ENCODE data around the gene PLEKHJ1. TPM values are rescaled to one million over a fixed set of nuclear protein-coding genes. Genes with fewer than 3 reads are reported as not detected.

The PLEKHJ1 gene
- polyA plus RNA-seq, 1 of the 3 experiments (the other 2 are of a cell fraction) = 151 TPM

- CTCF ChIA-PET = interaction anchor here (1.1 to 2.3 kb wide), 5 partner anchors 16 to 101 kb away, joined by 3 to 11 read pairs (median 3); no protein-coding TSS in a partner anchor
- H3K9ac ChIP-seq = no peak overlapping the region
- TF ChIP-seq PBX3 (IDR thresholded peaks at IDR 0.05) (peak; percentile 34; the same call in 1 of the 2 replicates), EP300 (IDR thresholded peaks at IDR 0.05; ENCODE audit: borderline replicate concordance in 1 of 2, low read depth in 1 of 2, low read length in 1 of 2) (no peak)
- H3K9me2 ChIP-seq = no peaks in the 10 kb centered on the region
- H3K4me3 ChIP-seq (ENCODE audit: low read depth in 2 of 2, low read length in 1 of 2) = no peak overlapping the region
- POLR2A ChIA-PET = no interaction called here
- 96% methylated on average over 28 of the region's 31 CpGs for WGBS (ENCODE audit: low lambda C conversion rate)
- peaks cover 0 to 5% of the 10 kb centered on the region in 2 experiments; a peak in 1 of 4 replicates for H3K4me1 ChIP-seq (ENCODE audit: control insufficient read depth in 1 of 2, insufficient read depth in 2 of 2, low read depth in 1 of 2, low read length in 1 of 2)
- no peaks in the 10 kb centered on the region for H3K79me2 ChIP-seq (ENCODE audit: insufficient read depth)
- H4K20me1 ChIP-seq (ENCODE audit: insufficient read depth) = no peaks in the 10 kb centered on the region
- H3K27me3 ChIP-seq (ENCODE audit: insufficient read depth) = no peaks in the 10 kb centered on the region
- no peaks in the 10 kb centered on the region for H3F3A ChIP-seq (replicated peaks; ENCODE audit: insufficient read depth)
- no peaks in the 10 kb centered on the region for H3K9me3 ChIP-seq
- no peak overlapping the region for H3K27ac ChIP-seq (ENCODE audit: low read depth in 2 of 2, low read length in 1 of 2)
- H3K36me3 ChIP-seq (replicated peaks in 1 of 2; ENCODE audit: control insufficient read depth in 1 of 2, insufficient read depth in 2 of 2, low read length in 1 of 2) = peaks cover 4 to 75% of the 10 kb centered on the region in 2 experiments
- no peak overlapping the region for H2AFZ ChIP-seq (ENCODE audit: low read depth)
- no peak overlapping the region for H3K4me2 ChIP-seq
- DNase-seq = no peak
Measured at GRCh38 chr19:2215281-2215751, 20.8 kb downstream of the PLEKHJ1 start.

GRCh38 chr19:2214251-2214650 is 21.9 kb downstream of the PLEKHJ1 start:
- ChIA-PET POLR2A (no interaction called here), CTCF (interaction anchor here (0.9 to 1.3 kb wide), 4 partner anchors 15 to 81 kb away, joined by 3 to 4 read pairs (median 3); no protein-coding TSS in a partner anchor)
- 70% methylated on average over 2 of the region's 17 CpGs for WGBS (ENCODE audit: low lambda C conversion rate)
- Histone ChIP-seq H3K4me2 (no peak overlapping the region), H4K20me1 (ENCODE audit: insufficient read depth) (no peaks in the 10 kb centered on the region), H3K9me3 (no peaks in the 10 kb centered on the region), H3K4me1 (ENCODE audit: control insufficient read depth in 1 of 2, insufficient read depth in 2 of 2, low read depth in 1 of 2, low read length in 1 of 2) (no peaks in the 10 kb centered on the region), H3K9me2 (no peaks in the 10 kb centered on the region), H3K27ac (ENCODE audit: low read depth in 2 of 2, low read length in 1 of 2) (no peak overlapping the region), H3K27me3 (ENCODE audit: insufficient read depth) (no peaks in the 10 kb centered on the region), H3K79me2 (ENCODE audit: insufficient read depth) (no peaks in the 10 kb centered on the region), H3K36me3 (replicated peaks in 1 of 2; ENCODE audit: control insufficient read depth in 1 of 2, insufficient read depth in 2 of 2, low read length in 1 of 2) (peaks cover 4 to 82% of the 10 kb centered on the region in 2 experiments), H2AFZ (ENCODE audit: low read depth) (no peak overlapping the region), H3K4me3 (ENCODE audit: low read depth in 2 of 2, low read length in 1 of 2) (no peak overlapping the region), H3K9ac (no peak overlapping the region), H3F3A (replicated peaks; ENCODE audit: insufficient read depth) (no peaks in the 10 kb centered on the region)
- no peak for TF ChIP-seq MXI1 (IDR thresholded peaks at IDR 0.05; ENCODE audit: low read depth, low read length)
- no peak for TF ChIP-seq PBX3 (IDR thresholded peaks at IDR 0.05)
- no peak for TF ChIP-seq FOXJ3 (CRISPR knock-in tag; IDR thresholded peaks at IDR 0.05)
- no peak for TF ChIP-seq POLR2AphosphoS5 (IDR thresholded peaks at IDR 0.05; ENCODE audit: low read depth, low read length)
- no peak for TF ChIP-seq SIN3A (IDR thresholded peaks at IDR 0.05; ENCODE audit: borderline replicate concordance, low read depth, low read length)
- TF ChIP-seq FOXM1 (IDR thresholded peaks at IDR 0.05; ENCODE audit: low read depth) = no peak
- TF ChIP-seq, protein P1, sequence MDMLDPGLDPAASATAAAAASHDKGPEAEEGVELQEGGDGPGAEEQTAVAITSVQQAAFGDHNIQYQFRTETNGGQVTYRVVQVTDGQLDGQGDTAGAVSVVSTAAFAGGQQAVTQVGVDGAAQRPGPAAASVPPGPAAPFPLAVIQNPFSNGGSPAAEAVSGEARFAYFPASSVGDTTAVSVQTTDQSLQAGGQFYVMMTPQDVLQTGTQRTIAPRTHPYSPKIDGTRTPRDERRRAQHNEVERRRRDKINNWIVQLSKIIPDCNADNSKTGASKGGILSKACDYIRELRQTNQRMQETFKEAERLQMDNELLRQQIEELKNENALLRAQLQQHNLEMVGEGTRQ (IDR thresholded peaks at IDR 0.05; ENCODE audit: borderline replicate concordance, low read depth, low read length) = no peak
- TF ChIP-seq EZH2phosphoT487 (IDR thresholded peaks at IDR 0.05; ENCODE audit: borderline replicate concordance, low read depth) = no peak
- TF ChIP-seq TEAD4 (IDR thresholded peaks at IDR 0.05; ENCODE audit: borderline replicate concordance, insufficient read depth) = no peak
- no peak for TF ChIP-seq MAX (IDR thresholded peaks at IDR 0.05; ENCODE audit: low read depth)
- TF ChIP-seq, protein P2, sequence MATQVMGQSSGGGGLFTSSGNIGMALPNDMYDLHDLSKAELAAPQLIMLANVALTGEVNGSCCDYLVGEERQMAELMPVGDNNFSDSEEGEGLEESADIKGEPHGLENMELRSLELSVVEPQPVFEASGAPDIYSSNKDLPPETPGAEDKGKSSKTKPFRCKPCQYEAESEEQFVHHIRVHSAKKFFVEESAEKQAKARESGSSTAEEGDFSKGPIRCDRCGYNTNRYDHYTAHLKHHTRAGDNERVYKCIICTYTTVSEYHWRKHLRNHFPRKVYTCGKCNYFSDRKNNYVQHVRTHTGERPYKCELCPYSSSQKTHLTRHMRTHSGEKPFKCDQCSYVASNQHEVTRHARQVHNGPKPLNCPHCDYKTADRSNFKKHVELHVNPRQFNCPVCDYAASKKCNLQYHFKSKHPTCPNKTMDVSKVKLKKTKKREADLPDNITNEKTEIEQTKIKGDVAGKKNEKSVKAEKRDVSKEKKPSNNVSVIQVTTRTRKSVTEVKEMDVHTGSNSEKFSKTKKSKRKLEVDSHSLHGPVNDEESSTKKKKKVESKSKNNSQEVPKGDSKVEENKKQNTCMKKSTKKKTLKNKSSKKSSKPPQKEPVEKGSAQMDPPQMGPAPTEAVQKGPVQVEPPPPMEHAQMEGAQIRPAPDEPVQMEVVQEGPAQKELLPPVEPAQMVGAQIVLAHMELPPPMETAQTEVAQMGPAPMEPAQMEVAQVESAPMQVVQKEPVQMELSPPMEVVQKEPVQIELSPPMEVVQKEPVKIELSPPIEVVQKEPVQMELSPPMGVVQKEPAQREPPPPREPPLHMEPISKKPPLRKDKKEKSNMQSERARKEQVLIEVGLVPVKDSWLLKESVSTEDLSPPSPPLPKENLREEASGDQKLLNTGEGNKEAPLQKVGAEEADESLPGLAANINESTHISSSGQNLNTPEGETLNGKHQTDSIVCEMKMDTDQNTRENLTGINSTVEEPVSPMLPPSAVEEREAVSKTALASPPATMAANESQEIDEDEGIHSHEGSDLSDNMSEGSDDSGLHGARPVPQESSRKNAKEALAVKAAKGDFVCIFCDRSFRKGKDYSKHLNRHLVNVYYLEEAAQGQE (IDR thresholded peaks at IDR 0.05; ENCODE audit: low read depth, low read length) = no peak
- no peak for TF ChIP-seq FOSL2 (IDR thresholded peaks at IDR 0.05; ENCODE audit: borderline replicate concordance, low read depth)
- TF ChIP-seq YY1 (IDR thresholded peaks at IDR 0.05; ENCODE audit: low read depth) = no peak
- no peak for TF ChIP-seq TCF12 (IDR thresholded peaks at IDR 0.05)
- no peak for TF ChIP-seq CHD2 (IDR thresholded peaks at IDR 0.05; ENCODE audit: low read length, partially characterized antibody)
- DNase-seq = no peak
